ENCODE results near the gene VPS33B.
"Not testable (repeated sequence)": the region's sequence is repeated elsewhere in the genome, so short reads cannot be mapped to it uniquely, and the experiment has no call there.

Gene VPS33B

DNA sequence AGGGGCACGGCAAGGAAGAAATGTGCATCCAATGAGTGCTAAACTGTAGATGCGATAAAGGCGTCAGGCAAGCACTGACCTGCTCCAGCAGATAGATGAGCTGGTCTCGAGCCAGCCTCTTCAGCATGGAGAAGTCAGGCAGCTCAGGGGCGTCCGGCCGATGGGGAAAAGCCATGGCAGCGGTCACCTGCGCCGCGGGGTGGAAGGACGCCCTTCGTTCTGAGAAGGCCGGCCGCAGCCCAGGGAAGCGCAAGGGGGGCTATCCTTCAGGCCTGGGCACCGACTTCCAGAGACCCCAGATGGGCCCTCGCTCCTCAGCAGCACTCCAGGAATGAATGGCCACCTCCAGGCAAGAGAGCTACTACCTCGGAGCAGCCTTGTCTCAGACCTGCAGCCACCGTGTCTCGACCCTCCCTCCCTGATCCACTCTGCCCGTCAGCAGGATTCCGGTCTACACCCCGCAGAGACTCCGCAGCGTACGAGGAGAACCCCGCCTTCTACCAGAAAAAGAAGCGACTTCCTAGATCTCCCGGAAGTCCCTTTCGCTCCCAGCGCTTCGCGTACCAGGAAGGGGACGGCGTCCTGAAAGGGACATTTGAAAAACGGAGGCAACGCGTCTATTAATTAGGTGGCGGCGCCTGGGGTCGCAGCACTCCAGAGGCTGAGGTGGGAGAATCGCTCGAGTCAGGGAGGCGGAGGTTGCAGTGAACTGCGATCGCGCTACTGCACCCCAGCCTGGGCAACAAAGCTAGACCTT lies at the start of gene VPS33B:
Gene VPS33B (minus strand): TSS at position 520 of the 757 bp plus-strand sequence. CDS start 345 bp downstream, at position 175.
- ATAC-seq = peak; percentile 76 to 82

DNA sequence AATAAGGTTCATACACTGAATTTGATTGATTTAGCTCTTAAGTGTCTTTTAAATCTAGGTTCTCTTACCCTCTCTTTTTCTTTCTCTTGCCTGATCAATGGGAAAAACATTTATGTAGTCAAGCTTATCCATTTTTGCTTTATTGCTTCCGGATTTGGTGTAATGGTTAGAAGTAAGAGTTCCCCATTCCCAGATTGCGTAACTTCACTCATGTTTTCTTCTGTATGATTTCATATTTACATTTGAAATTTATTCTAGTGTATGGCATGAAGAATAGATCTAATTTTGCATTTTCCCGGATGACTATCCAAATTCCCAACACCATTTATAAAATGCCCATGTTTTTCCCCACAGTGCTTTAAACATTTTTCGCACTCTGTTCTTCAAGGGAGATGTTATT lies 49.8 kb upstream of the VPS33B start:
- no peak for ATAC-seq

DNA sequence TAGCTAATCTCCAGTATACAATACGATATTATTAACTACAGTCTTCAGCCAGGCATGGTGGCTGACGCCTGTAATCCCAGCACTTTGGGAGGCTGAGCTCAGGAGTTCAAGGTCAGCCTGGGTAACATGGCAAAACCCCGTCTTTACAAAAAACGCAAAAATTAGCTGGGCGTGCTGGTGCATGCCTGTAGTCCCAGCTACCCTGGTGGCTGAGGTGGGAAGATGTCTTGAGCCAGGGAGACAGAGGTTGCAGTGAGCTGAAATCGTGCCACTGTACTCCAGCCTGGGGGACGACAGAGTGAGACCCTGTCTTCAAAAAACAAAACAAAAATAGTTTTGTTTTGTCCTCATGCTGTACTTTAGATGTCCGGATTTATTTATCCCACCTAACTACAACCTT lies 48.5 kb upstream of the VPS33B start:
- ATAC-seq = no peak

DNA sequence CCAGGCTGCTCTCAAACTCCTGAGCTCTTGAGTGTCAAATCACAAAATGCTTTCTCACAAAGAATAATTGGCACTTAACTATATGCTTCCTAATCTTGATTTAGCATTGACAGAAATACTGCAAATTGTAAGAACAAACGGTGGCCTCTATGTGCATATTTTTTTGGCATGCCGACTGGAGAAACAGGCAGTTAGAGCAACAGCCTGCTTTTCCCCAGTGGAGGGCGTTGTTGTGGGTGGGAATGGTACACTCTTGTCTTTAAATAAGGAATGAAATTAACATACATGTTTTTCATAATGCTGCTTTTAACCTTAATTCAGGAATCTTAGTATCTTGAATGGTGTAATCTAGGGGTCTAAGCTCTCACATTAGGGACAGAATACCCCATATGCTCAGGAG lies 46.6 kb upstream of the VPS33B start:
- no peak for ATAC-seq

DNA sequence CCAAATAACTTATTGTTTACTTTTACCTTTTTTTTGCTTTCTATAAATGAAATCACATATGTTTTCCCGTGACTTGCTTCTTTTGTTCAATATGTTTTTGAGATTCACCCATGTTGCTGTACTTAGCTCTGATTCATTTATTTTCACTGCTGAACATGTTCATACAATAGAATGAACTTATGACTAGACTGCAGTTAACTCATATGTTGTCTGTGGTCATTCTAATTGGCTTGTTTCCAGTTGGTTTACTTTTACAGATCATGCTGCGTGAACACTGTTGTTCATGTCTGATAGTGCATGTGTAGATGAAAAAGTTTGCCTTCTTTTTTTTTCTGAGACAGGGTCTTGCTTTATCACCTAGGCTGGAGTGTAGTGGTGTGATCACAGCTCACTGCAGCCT lies 46.0 kb upstream of the VPS33B start:
- ATAC-seq = no peak

DNA sequence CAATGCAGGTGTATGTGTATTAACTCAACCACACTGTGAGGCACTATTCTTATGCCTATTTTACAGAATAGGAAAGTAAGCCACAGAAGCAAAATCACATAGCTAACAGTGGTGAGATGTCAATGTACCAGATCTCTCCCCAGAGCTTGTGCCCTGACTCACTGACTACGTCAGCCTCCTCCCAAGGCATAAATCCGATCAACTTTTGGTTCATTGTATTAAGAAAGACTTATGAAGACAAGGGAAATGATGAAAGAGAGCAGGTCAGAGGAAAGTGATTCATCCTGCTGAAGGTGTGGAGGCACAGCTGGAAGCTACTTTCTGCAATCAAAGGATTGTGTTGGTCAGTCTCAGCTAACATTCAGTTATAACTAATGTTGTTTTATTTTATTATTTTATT lies 44.6 kb upstream of the VPS33B start:
- no peak for ATAC-seq

DNA sequence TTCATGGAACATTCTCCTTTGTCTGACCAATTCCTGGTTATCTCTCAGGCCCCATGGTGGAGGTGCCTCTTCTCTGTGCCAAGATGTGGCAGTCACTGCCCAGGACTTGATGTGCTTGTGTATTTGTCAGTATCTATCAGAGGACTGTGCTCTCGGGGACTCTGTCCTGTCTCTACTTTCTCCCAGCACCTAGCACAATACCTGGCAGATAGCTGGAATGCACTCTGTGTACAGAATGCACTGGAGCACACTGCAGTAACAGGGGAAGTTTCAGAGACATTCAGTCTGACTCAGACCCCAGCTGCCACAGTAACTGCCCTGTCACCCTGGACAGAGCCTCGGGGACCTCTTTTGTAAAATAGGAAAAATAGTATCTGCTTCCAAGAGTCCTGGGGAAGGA lies 43.1 kb upstream of the VPS33B start:
- no peak for ATAC-seq

DNA sequence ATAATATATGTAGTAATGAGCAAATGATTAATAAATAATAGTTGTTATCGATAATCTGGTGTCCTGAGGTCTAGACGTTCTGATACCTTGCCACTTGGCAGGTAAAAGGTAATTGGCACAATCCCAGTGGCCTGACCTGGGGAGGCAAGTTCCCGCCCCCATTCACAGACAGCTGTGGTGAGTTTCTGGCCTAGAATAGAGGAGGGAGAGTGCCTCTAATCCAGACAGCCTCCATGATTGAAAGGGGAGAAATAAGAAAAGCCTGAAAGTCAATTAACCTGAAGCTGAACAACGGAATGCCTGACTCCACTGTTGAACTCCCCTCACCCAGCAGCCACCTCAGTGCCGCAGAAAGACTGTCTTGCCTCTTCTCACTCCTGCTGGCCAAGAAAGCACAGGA lies 39.6 kb upstream of the VPS33B start:
- ATAC-seq = no peak

DNA sequence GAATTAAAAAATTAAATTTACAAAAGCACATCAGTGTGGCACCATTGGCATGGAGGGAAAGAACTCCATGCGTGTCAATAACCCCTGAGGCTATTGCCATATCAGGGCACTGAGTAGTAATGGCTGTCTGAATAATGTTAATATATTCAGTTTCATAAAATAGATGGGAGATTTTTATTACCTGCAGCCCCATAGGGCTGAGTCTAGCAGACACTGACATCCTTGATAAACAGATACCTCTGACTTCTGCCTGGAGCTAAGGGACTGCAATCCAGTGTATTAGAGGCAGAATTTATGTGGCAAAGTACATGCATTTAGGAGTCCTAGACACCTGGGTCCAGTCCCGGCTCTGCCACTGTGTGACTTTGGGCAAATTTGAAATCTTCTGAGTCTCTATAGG lies 38.8 kb upstream of the VPS33B start:
- ATAC-seq = no peak

DNA sequence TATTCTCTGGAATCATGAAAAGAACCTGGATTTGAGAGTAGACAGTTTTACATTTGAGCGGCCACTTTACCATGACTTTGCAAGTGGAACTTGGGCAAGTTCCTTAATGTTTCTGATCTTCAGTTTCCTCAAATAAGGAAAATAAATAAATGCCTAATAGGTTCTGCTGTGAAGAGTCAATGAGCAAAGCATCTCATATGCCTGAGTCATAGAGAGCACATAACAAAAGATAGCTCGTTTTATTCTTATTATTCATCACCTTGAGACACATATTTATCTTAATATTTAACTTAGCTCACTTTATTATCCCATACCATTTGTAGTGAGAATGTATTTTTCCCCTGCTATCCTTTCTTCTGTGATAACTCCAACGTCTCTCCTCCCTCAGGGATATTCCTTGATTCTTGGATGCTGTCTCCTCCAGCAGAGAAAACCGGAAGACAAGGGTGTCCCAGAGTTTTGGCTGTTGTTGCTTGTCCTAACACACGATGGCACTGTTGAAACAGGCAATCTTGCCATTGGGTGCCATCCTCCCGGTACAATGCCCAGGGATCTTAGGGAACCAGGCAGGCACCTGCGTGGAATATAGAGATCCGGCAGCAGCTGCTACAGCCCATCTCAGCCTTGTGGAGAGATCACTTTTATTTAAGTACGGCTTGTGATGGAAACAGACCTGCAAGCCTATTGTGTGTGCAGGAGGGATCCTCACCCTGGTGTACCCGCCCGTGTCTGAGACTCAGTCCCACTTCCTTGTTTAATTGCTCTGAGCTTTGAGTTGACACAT lies 33.3 kb upstream of the VPS33B start:
- peak in 1 of 2 donors; percentile 33 for ATAC-seq

DNA sequence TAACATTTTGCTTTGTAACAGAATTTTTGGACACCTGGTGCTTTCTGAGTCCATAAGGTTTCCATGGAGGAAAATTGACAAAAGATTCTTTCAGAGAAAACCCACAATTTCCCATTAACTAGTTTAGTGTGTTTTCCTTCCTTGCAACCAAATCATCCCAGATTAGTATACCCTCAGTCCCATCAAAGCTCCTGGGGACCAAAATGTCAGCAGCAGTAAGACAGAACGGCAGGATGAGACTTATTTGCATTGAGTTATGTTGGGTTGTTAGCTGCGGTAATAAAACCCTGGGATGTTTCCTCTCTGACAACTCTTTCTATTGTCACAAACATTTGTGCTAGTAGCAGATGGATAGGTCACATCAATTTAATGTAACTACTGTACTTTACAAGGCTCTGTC lies 32.4 kb upstream of the VPS33B start:
- ATAC-seq = no peak

DNA sequence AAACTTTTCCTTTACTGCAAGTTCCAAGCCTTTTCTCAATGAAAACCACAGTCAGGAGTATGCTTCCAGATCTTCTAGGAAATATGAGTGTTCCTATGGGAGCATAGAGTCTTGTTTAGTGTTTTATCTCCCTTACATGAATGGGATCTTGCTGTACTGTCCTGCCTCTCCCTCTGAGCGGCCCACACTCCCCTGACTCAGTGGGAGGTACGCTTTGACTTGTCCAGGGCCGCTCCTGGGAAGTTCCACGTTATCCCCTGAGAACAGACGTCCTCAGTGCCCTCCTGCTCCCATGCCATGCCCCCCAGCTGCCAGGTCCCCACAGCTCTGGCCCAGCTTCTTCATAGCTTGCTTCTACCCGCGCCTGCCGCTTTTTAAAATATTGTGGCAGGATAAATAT lies 28.9 kb upstream of the VPS33B start:
- ATAC-seq = no peak

DNA sequence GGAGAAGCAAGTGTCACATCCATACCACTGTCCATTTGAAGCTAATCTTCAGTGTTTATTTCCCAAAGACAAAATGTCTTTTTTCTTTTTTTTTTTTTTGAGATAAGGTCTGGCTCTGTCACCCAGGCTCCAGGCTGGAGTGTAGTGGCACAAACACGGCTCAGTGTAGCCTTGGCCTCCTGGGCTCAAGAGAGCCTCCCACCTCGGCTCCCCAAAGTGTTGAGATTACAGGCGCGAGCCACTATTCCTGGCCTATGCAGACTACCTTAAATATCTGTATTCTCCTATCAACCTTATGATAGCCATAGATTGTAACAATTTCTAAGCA lies 27.7 kb upstream of the VPS33B start:
- ATAC-seq = no peak

DNA sequence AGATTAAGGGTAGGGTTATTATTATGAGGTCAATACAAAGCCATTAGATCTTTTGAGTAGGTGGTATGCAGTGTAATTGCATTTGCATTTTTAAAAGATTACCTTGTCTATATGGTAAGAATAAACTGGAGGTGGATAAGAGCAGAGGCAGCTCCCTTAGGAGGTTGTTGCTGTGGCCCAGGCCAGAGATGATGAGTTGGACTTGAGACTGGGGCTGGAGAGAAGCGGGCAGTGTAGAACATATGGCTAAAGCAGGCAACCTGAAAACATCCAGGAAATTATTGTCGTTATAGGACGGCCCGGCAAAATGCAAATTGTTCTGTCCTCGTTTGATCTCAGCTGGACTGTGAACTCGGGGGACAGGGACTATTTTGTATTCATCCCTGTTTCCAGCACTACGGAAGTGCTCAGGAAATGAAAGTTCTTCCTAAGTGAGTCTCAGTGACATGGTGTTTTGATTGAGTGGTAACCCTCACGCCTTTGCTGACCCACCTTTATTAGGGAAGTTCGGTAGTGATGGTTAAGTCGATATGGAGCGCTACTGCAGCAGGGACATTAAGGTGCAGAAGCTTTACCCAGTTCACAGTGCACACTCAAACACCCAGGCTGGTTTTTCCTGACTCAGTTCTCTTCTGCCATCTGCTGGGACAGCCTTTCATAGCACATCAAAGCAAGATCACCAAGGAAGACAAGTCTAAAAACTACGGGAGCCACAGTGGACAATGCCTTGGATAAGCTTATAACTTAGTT lies 27.2 kb upstream of the VPS33B start:
- peak in 1 of 2 donors; percentile 49 for ATAC-seq

DNA sequence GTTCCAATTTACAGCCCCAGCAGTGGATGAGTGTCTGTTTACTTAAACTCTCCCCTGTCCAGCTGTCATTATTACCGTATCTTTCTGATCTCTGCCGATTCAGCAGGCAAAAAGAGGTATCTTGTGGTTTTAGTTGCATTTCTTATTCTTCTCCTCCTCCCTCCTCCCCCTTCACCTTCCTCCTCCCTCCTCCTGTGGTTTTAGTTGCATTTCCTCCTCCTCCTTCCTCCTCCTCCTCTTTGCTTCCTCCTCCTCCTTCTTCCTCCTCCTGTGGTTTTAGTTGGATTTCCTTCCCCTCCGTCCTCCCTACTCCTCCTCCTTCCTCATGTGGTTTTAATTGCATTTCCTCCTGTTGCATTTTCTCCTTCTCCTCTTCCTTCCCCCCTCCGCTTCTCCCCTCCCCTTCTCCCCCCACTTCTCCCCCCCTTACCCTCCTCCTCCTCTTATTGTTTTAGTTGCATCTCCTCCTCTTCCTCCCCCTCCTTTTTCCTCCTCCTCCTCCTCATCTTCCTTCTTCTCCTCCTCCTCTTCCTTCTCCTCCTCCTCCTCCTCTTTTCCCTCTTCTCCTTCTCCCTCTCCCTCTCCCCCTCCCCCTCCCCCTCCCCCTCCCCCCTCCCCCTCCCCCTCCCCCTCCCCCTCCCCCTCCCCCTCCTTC lies 25.3 kb upstream of the VPS33B start:
- ATAC-seq = no peak

DNA sequence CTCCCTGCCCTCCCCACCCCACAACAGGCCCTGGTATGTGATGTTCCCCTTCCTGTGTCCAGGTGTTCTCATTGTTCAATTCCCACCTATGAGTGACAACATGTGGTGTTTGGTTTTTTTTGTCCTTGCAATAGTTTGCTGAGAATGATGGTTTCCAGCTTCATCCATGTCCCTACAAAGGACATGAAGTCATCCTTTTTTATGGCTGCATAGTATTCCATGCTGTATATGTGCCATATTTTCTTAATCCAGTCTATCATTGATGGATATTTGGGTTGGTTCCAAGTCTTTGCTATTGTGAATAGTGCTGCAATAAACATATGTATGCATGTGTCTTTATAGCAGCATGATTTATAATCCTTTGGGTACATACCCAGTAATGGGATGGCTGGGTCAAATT lies 23.7 kb upstream of the VPS33B start:
- ATAC-seq = not testable (repeated sequence)

DNA sequence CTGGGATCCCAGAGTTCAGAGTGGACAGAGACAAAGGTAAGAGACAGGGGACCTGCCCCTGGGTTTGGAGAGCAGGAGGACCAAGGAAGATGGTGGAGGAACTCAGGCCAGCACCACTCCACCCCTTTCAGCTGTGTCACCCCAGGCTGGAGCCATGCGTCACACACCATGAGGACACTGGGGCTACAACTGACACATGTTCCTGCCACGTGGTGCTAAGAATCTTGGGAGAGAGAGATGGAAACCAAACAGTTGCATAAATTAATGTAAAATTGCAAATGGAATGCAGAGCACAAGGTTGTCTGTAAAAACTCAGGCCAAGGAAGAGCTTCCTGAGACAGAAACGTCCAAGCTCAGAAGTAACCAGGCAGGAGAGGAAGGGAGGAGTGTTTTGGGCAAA lies 22.7 kb upstream of the VPS33B start:
- ATAC-seq = no peak

DNA sequence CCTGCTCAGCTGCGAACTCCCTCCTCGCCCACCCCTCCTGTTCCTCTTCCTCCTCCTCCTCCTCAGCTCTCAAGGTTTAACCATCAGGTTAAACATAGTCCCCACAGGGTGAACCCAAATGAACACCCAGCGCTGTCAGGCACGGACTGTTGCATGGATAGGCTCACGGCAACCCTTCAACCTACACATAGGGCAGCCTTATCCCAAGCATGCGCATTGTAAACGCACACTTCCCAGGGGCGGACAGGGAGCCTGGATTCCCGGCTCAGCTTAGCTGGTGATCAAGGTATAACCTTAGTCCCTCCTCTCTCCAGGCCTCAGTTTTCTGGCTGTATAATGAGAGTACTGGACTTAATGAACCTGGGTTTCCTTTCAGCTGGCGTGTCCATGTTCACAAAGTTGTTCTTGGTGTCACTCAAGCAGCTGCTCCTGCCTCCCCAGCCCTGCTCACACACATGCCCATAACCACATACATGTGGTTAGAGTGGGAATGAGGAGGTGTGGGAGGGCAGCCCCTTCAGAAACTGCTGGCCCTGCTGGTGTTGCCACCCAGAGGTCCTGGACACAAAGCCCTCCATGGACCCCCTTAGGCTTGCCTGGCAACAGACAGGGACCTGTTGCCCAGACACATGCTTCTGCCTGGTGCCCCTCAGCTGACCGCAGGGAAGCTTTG lies 20.9 kb upstream of the VPS33B start:
- no peak for ATAC-seq

DNA sequence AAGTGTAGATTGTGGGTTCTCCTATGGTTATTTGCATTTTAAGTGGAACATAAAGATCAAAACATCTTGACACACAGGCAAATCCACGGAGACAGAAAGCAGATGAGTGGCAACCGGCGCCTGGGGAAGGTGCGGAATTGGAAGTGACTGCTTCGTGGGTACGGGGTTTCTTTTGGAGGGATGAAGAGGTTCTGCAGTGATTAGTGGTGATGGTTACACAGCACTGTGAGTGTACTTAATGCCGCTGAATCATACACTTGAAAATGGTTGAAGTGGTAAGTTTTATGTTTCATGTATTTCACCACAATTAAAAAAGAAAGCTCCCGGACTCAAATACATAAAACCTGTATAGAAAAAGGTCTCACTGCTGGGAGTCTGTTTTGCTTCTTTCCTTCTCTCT lies 18.5 kb upstream of the VPS33B start:
- peak in 1 of 2 donors; percentile 30 for ATAC-seq

DNA sequence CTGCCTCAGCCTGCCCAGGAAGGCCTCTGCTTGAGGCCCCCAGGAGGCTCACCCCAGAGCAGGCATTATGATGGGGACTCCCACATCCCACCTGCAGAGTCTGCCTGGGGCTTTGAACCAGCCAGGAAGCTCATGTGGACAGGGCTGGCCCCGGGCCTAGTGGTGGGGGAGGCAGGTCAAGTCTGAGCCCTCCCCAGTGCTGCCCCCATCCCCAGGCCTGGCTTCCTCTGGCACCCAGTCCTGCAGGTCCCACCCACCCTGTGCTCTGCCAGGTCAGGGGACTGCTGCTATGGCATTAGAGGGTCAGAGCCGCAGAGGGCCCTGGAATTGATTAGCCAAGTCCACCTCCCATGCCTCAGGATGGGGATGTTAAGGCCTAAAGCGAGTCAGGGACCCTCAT lies 17.6 kb upstream of the VPS33B start:
- no peak for ATAC-seq

DNA sequence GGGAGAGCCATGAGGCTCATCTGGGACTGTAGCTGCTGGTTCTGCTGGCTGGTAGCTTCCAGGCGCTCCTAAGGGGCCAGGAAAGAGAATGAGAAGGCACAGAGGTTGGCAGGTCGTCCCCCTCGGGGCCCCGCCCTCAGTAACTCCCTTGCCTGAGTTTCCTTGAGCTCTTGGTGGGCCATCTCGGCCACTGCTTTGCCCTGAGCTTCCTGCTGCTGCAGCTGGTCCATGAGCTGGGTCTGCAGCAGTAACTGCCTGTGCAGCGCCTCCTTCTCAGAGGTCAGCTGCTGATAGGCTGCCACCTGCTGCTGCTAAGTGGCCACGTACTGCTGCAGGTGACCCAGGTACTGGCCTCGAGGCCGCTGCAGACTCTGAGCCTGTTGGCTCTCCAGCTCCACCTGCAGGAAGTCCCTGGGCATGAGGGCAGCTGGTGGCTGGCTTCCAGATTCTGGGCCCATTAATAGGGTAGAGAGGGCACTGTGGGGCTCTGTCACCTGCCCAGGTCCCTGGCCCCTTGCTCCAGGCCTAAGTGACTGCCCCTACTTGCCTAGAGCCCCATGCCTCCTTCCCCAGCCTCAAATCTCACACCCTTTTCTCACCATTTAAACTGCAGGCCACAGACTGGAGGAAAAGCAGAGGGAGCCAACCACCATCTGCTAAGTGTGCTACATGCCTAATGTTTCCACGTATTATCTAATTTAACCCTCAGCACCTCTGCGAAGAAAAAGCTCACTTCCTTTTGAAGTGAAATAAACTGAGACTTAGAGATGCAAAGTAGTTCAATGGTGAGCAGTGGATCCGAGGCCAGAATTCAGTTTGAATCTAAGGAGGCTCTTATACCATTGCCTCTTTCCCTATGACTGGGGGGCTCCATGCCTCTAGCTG lies 10.8 kb upstream of the VPS33B start:
- ATAC-seq = peak in 1 of 2 donors; percentile 53

DNA sequence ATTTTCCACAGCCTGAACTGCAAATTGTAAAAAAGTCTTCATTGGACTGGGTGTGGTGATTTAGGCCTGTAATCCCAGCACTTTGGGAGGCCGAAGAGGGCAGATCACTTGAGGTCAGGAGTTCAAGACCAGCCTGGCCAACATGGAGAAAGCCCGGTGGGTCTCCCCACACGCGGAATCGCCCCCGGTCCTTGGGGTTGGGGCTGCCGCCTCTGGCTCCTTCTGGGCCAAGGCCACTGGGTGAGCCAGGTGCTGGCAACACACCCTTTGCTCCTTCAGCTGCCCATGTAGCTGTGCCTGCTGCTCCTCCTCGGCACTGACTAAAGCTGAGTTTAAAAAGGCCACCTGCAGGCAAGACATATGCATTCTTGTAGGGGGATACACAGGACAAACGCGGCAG lies 9.4 kb upstream of the VPS33B start:
- no peak for ATAC-seq
